ENCODE data around the gene EDN3. TPM values are rescaled to one million over a fixed set of nuclear protein-coding genes. Genes with fewer than 3 reads are reported as not detected.
"Not testable (repeated sequence)": the region's sequence is repeated elsewhere in the genome, so short reads cannot be mapped to it uniquely, and the experiment has no call there.

Gene EDN3
- total and polyA plus RNA-seq, 2 experiments from 2014 or later = not detected

- no peak overlapping the region for H3K27ac ChIP-seq
- H3K27me3 ChIP-seq = peaks cover 87% of the 10 kb centered on the region
Observed at GRCh38 chr20:59335377-59335776, 35.0 kb downstream of the EDN3 start.

DNA sequence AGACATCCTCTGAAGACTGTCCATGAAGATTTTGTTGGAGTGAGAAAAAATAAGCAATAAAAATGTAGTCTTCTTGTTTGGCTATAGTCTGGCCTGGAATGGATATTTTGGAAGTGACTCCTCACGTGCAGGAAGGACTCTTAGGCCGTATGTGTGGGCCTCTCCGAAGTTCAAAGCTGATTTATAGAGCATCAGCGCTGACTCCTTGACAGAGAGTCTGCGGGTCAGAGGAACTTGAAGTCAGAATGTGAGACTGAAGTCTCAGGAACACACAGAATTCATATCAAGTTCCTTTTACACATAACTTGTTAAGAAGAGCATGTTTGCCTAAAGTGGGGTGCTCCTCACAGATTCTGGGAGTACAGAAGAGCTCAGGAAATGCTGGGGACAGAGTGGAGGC lies 36.1 kb downstream of the EDN3 start:
- H3K27me3 ChIP-seq = peaks cover 81% of the 10 kb centered on the region

More at GRCh38 chr20:59335377-59335776, 35.0 kb downstream of the EDN3 start:
- no peak for DNase-seq (ENCODE audit: low read depth in 1 of 2, low spot score in 1 of 2)
- Histone ChIP-seq H3K9me3 (ENCODE audit: low read depth) (no peaks in the 10 kb centered on the region), H3K4me3 (no peak overlapping the region), H3K36me3 (no peaks in the 10 kb centered on the region), H3K4me1 (ENCODE audit: low read depth) (peaks cover 6% of the 10 kb centered on the region)
- no peak for TF ChIP-seq CTCF (IDR thresholded peaks at IDR 0.05; ENCODE audit: low read depth, low read length)

GRCh38 chr20:59338444-59338843 lies 38.0 kb downstream of the EDN3 start:
- DNase-seq (ENCODE audit: low read depth in 1 of 2, low spot score in 1 of 2); H3K36me3 ChIP-seq; H3K9me3 ChIP-seq (ENCODE audit: low read depth); H3K4me1 ChIP-seq (ENCODE audit: low read depth); H3K4me3 ChIP-seq; H3K27ac ChIP-seq: not testable (repeated sequence)
- H3K27me3 ChIP-seq = peaks cover 84% of the 10 kb centered on the region

More for the DNA sequence above, 36.1 kb downstream of the EDN3 start:
- H3K4me1 ChIP-seq (ENCODE audit: low read depth) = peaks cover 2% of the 10 kb centered on the region
- H3K27ac ChIP-seq = no peak overlapping the region
- H3K4me3 ChIP-seq = no peak overlapping the region
- no peaks in the 10 kb centered on the region for H3K9me3 ChIP-seq (ENCODE audit: low read depth)
- H3K36me3 ChIP-seq = no peaks in the 10 kb centered on the region
- DNase-seq (ENCODE audit: low read depth in 1 of 2, low spot score in 1 of 2) = no peak
- TF ChIP-seq CTCF (IDR thresholded peaks at IDR 0.05; ENCODE audit: low read depth, low read length) = no peak

DNA sequence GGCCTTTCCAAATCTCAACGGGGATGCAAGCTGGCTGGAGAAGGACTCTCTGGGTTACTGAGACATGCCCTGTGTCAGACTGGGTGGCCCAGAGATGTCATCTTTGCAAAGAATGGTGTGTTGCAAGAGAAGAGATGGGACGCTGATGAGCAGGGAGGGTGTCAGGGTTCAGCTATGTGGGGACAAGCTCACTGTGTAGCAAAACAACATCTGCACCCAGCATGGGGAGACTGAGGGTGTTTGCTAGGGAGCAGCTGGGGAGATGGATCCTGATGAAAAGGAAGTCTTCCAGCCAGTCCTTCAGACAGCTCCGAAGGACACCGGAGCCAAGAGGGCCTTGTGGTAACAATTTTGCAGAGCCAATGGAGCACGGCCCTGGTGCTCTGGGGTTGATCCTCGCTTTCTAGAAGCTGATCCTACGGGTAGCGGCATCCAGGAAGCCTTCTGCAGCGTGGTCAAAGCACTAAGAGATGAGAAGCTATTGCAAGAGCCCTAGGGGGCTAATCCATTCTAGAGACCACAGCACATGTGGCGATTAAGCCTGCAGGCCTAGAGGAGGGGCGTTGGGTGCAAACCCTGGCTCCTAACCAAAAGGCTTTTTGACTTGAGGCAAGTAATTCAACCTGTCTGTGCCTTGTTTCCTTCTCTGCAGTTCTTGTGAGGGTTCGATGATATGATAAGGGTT lies 39.9 kb downstream of the EDN3 start:
- no peak for DNase-seq (ENCODE audit: low read depth in 1 of 2, low spot score in 1 of 2)
- no peak overlapping the region for H3K27ac ChIP-seq
- TF ChIP-seq CTCF (IDR thresholded peaks at IDR 0.05; ENCODE audit: low read depth, low read length) = no peak
- H3K9me3 ChIP-seq (ENCODE audit: low read depth) = no peaks in the 10 kb centered on the region
- H3K4me3 ChIP-seq = no peak overlapping the region
- H3K27me3 ChIP-seq = peaks cover 84% of the 10 kb centered on the region
- no peaks in the 10 kb centered on the region for H3K36me3 ChIP-seq
- H3K4me1 ChIP-seq (ENCODE audit: low read depth) = no peaks in the 10 kb centered on the region

DNA sequence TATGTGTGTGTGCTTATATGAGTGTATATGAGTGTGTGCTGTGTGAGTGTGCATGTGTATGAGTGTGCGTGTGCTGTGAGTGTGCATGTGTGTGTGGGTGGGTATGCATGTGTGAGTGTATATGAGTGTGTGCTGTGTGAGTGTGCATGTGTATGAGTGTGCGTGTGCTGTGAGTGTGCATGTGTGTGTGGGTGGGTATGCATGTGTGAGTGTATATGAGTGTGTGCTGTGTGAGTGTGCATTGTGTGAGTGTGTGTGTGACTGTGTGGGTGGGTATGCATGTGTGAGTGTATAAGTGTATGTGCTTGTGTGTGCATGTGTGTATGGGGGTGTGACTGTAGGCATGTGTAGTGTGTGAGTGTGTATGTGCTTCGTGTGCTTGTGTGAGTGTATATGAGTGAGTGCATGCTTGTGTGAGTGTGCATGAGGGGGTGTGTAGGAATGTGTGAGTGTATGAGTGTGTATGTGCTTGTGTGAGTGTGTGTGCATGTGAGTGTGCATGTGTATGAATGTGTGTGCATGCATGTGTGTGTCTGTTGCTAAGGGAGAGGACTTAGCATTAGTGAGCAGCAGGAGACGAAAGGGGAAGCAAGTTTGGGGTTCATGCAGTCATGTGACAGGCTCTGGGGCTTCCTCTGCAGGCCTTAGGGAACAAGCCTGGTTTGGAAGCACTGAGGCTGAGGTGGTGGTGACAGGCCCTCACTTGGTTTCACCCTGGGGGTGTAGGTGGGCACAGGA lies 41.0 kb downstream of the EDN3 start:
- H3K4me1 ChIP-seq (ENCODE audit: low read depth); H3K36me3 ChIP-seq; H3K27ac ChIP-seq; DNase-seq (ENCODE audit: low read depth in 1 of 2, low spot score in 1 of 2); H3K4me3 ChIP-seq; H3K9me3 ChIP-seq (ENCODE audit: low read depth): not testable (repeated sequence)
- peaks cover 84% of the 10 kb centered on the region for H3K27me3 ChIP-seq

DNA sequence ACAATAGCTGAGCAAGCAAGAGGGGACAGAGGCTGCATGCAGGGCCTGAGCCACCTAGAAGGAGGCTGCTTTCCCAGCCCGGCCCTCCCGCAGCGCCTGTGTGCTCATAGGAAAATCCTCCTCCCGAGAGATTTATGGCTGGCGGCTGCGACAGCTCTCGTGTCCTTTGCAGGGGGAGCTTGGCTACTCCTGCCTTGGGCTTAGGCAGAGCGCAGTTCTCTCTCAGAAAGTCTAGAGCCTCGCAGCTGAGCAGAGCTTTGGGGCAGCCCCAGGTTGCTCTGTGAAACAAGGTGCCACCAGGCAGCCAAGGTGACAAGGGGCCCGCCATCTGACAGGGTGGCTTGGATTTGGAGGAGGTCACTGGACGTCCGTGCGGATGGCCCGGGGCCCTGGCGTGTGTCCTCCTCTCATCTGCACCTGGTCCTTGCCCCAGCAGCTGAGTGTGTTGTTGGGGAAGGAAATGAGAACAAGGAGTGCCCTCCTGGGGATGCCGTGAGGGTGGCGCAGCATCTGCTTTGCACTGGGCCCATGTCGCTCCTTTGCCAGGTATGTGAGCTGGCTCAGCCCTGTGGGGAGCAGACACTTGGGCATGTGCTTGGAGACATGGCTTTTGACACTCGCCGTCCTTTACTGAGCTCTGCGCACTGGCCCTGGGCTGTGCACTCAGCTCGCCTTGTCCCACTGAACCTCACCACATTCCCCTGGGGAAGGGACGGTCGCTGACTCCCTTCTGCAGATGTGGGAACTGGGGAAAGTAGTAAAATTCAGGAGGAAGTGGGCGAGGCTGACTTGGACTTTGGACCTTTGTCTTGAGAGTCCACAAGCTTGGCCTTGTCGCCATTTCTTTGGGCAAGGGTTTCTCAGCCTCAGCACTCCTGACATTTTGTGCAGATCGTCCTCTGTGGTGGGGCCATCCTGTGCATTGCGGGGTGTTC lies 41.9 kb downstream of the EDN3 start:
- Histone ChIP-seq H3K4me1 (ENCODE audit: low read depth) (no peaks in the 10 kb centered on the region), H3K9me3 (ENCODE audit: low read depth) (no peaks in the 10 kb centered on the region), H3K27me3 (peaks cover 84% of the 10 kb centered on the region), H3K27ac (no peak overlapping the region), H3K4me3 (no peak overlapping the region), H3K36me3 (no peaks in the 10 kb centered on the region)
- TF ChIP-seq CTCF (IDR thresholded peaks at IDR 0.05; ENCODE audit: low read depth, low read length) = no peak
- DNase-seq (ENCODE audit: low read depth in 1 of 2, low spot score in 1 of 2) = no peak

Data from cardiac muscle cell (in vitro differentiated cells and primary cell).